ENCODE results near the gene TSEN54.
A peak's percentile ranks its signal among the peaks of the same experiment; 100 is the strongest.

TSEN54 gene

GRCh38 chr17:75504347-75505151, 11.8 kb upstream of the TSEN54 start:
- TF ChIP-seq CTCF (IDR thresholded peaks at IDR 0.05; ENCODE audit: low read depth, low read length, missing control alignments) = peak; percentile 59
- DNase-seq (ENCODE audit: extremely low read depth, low read depth) = no peak
- no peak overlapping the region for H3K4me3 ChIP-seq (replicated peaks; ENCODE audit: low read depth, low read length)

GRCh38 chr17:75505152-75505409, 11.2 kb upstream of the TSEN54 start:
- DNase-seq (ENCODE audit: extremely low read depth, low read depth) = no peak
- TF ChIP-seq CTCF (IDR thresholded peaks at IDR 0.05; ENCODE audit: low read depth, low read length, missing control alignments) = no peak
- no peak overlapping the region for H3K4me3 ChIP-seq (replicated peaks; ENCODE audit: low read depth, low read length)

- no peak overlapping the region for H3K4me3 ChIP-seq (replicated peaks; ENCODE audit: low read depth, low read length)
- no peak for TF ChIP-seq CTCF (IDR thresholded peaks at IDR 0.05; ENCODE audit: low read depth, low read length, missing control alignments)
- DNase-seq (ENCODE audit: extremely low read depth, low read depth) = no peak
Observed at GRCh38 chr17:75505640-75506039, 10.7 kb upstream of the TSEN54 start.

- H3K4me3 ChIP-seq (replicated peaks; ENCODE audit: low read depth, low read length) = no peak overlapping the region
- DNase-seq (ENCODE audit: extremely low read depth, low read depth) = no peak
- no peak for TF ChIP-seq CTCF (IDR thresholded peaks at IDR 0.05; ENCODE audit: low read depth, low read length, missing control alignments)
Observed at GRCh38 chr17:75506134-75506533, 10.2 kb upstream of the TSEN54 start.

GRCh38 chr17:75506888-75507287, 9.4 kb upstream of the TSEN54 start:
- TF ChIP-seq CTCF (IDR thresholded peaks at IDR 0.05; ENCODE audit: low read depth, low read length, missing control alignments) = no peak
- no peak overlapping the region for H3K4me3 ChIP-seq (replicated peaks; ENCODE audit: low read depth, low read length)

GRCh38 chr17:75507733-75508719, 8.3 kb upstream of the TSEN54 start:
- DNase-seq (ENCODE audit: extremely low read depth, low read depth) = no peak
- no peak overlapping the region for H3K4me3 ChIP-seq (replicated peaks; ENCODE audit: low read depth, low read length)
- TF ChIP-seq CTCF (IDR thresholded peaks at IDR 0.05; ENCODE audit: low read depth, low read length, missing control alignments) = no peak

More at GRCh38 chr17:75506888-75507287, 9.4 kb upstream of the TSEN54 start:
- DNase-seq (ENCODE audit: extremely low read depth, low read depth) = no peak

Measured in HFF-Myc (cell line).